GM21825 (cell line): ENCODE data around the gene VSIG8.

Source experiments
- ATAC-seq: cut with Tn5 transposase; IDR thresholded peaks from one replicate; pipeline ENCODE4 v1.9.1; 2021; ENCODE audit warnings: mild to moderate bottlenecking, moderate library complexity; ENCODE audit not compliant: unreplicated experiment

VSIG8 gene

GRCh38 chr1:159859767-159860322 is 2.6 kb downstream of the VSIG8 start:
- no peak for ATAC-seq

GRCh38 chr1:159857889-159858288 is 4.6 kb downstream of the VSIG8 start:
- ATAC-seq = no peak

GRCh38 chr1:159856576-159856975 is 5.9 kb downstream of the VSIG8 start:
- ATAC-seq = no peak

GRCh38 chr1:159855709-159856108 is 6.7 kb downstream of the VSIG8 start:
- no peak for ATAC-seq

GRCh38 chr1:159854693-159855192 is 7.7 kb downstream of the VSIG8 start:
- peak; percentile 78 for ATAC-seq

GRCh38 chr1:159854116-159854692 is 8.3 kb downstream of the VSIG8 start:
- ATAC-seq = no peak

GRCh38 chr1:159853417-159854115 is 8.9 kb downstream of the VSIG8 start:
- ATAC-seq = no peak

GRCh38 chr1:159851407-159851806 is 11.1 kb downstream of the VSIG8 start:
- no peak for ATAC-seq

- ATAC-seq = no peak
Measured at GRCh38 chr1:159849626-159850366, 12.7 kb downstream of the VSIG8 start.

GRCh38 chr1:159848326-159848725 is 14.1 kb downstream of the VSIG8 start:
- no peak for ATAC-seq

GRCh38 chr1:159847231-159847630 is 15.2 kb downstream of the VSIG8 start:
- ATAC-seq = no peak

GRCh38 chr1:159845751-159846629 is 16.5 kb downstream of the VSIG8 start:
- no peak for ATAC-seq

GRCh38 chr1:159843459-159843858 is 19.0 kb downstream of the VSIG8 start:
- no peak for ATAC-seq

- no peak for ATAC-seq
Measured at GRCh38 chr1:159841749-159842148, 20.7 kb downstream of the VSIG8 start.

GRCh38 chr1:159839116-159839849 is 23.2 kb downstream of the VSIG8 start:
- ATAC-seq = peak; percentile 59

- peak; percentile 64 for ATAC-seq
Measured at GRCh38 chr1:159838715-159839114, 23.7 kb downstream of the VSIG8 start.

GRCh38 chr1:159835862-159836525 is 26.5 kb downstream of the VSIG8 start:
- ATAC-seq = no peak

- ATAC-seq = no peak
Measured at GRCh38 chr1:159835356-159835755, 27.1 kb downstream of the VSIG8 start.

- no peak for ATAC-seq
Measured at GRCh38 chr1:159832309-159832708, 30.1 kb downstream of the VSIG8 start.
